NB4 (cell line): Measurements from ENCODE around the gene KLF4.

Experiments
- CTCF ChIP-seq: IDR thresholded peaks from one replicate; pipeline ENCODE4 v1.5.1; 2012; ENCODE audit warnings: low read depth, low read length
- MAX ChIP-seq: IDR thresholded peaks from 2 replicates; pipeline ENCODE4 v1.6.1; 2011; ENCODE audit warnings: low read depth, low read length
- POLR2A ChIP-seq: IDR thresholded peaks from 2 replicates; pipeline ENCODE4 v1.6.1; 2011; ENCODE audit warnings: mild to moderate bottlenecking; ENCODE audit not compliant: insufficient read length; ENCODE audit errors: extremely low read depth

GRCh38 chr9:107435415-107435814 lies 54.2 kb downstream of the KLF4 start:
- no peak for TF ChIP-seq CTCF
- TF ChIP-seq POLR2A = no peak
- TF ChIP-seq MAX = no peak
